OCI-LY7 (cell line): Measurements from ENCODE around the gene GALNT14.

Source experiments
- CTCF ChIP-seq: fragments of 200-600 bp; sonication (generic); conservative IDR thresholded peaks from 2 replicates; pipeline ENCODE4 v1.5.1; 2014; ENCODE audit warnings: mild to moderate bottlenecking, antibody characterized with exemption, low read length, moderate library complexity, mixed read lengths
- EZH2phosphoT487 ChIP-seq: fragments of 200-600 bp; sonication (generic); IDR thresholded peaks from 2 replicates; pipeline ENCODE4 v1.6.1; 2018; ENCODE audit warnings: low read depth, borderline replicate concordance, mild to moderate bottlenecking, mixed run types, antibody characterized with exemption, low read length, moderate library complexity, mixed read lengths

DNA sequence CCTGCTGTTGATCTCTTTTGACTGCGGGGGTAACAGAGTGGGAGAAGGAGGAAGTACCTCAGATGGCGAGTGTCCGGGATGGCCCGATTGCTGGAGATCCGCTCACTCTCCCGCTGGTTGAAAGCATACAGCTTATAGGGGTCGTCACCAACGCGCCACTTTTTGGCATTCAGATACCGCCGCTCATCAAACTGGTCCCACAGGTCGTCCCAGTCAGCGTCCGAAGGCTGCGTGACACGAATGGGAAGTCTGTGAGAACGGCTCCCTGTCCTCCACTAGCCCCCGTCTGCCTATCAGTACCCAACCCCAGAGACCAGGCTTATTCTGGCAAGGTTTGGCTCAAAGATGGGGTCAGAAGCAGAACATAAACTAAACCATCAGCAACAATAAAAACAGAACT is 145.5 kb downstream of the GALNT14 start:
- TF ChIP-seq CTCF (no peak), EZH2phosphoT487 (no peak)
